ENCODE data around the gene MTFR1L.

- TF ChIP-seq CTCF (conservative IDR thresholded peaks at IDR 0.05; ENCODE audit: low read length): no peak
- no peak for TF ChIP-seq EZH2phosphoT487 (IDR thresholded peaks at IDR 0.05; ENCODE audit: borderline replicate concordance, low read depth, low read length)
These were observed 59.9 kb downstream of the MTFR1L start for GRCh38 chr1:25879675-25880074.

Measured in OCI-LY7 (cell line).